Stimulated activated CD4-positive, alpha-beta T cell treated with anti-CD3 and anti-CD28 coated beads, Interleukin-2, amount 100 ng/mL, for 4 hours (primary cell): ENCODE measurements around the gene ZFAND3.
A peak's percentile ranks its signal among the peaks of the same experiment; 100 is the strongest.
"Not testable (repeated sequence)": the region's sequence is repeated elsewhere in the genome, so short reads cannot be mapped to it uniquely, and the experiment has no call there.

Experiments
- DNase-seq: peaks from one replicate; pipeline ENCODE4 v3.0.0-alpha.2; 2020; ENCODE audit warnings: low read depth

The ZFAND3 gene

GRCh38 chr6:37972994-37973757 is 153.6 kb downstream of the ZFAND3 start:
- no peak for DNase-seq

- no peak for DNase-seq
Observed at GRCh38 chr6:37974381-37974780, 154.9 kb downstream of the ZFAND3 start.

GRCh38 chr6:37974943-37975342 is 155.4 kb downstream of the ZFAND3 start:
- DNase-seq = no peak

- DNase-seq = no peak
Observed at GRCh38 chr6:37977715-37978114, 158.2 kb downstream of the ZFAND3 start.

GRCh38 chr6:37979392-37980221 is 160.1 kb downstream of the ZFAND3 start:
- DNase-seq = no peak

GRCh38 chr6:37980222-37980595 is 160.7 kb downstream of the ZFAND3 start:
- no peak for DNase-seq

GRCh38 chr6:37981626-37982025 is 162.1 kb downstream of the ZFAND3 start:
- DNase-seq = no peak

GRCh38 chr6:37982317-37982716 is 162.8 kb downstream of the ZFAND3 start:
- no peak for DNase-seq

- no peak for DNase-seq
Observed at GRCh38 chr6:37983720-37984501, 164.4 kb downstream of the ZFAND3 start.

- no peak for DNase-seq
Observed at GRCh38 chr6:37984578-37984977, 165.1 kb downstream of the ZFAND3 start.

- DNase-seq = peak; percentile 17
Observed at GRCh38 chr6:37985355-37985754, 165.8 kb downstream of the ZFAND3 start.

- DNase-seq = peak; percentile 18
Observed at GRCh38 chr6:37987018-37987417, 167.5 kb downstream of the ZFAND3 start.

- no peak for DNase-seq
Observed at GRCh38 chr6:37987559-37987958, 168.0 kb downstream of the ZFAND3 start.

GRCh38 chr6:37988127-37988526 is 168.6 kb downstream of the ZFAND3 start:
- DNase-seq = no peak

GRCh38 chr6:37988696-37989095 is 169.2 kb downstream of the ZFAND3 start:
- DNase-seq = no peak

- DNase-seq = no peak
Observed at GRCh38 chr6:37990762-37991525, 171.4 kb downstream of the ZFAND3 start.

GRCh38 chr6:37992749-37993148 is 173.2 kb downstream of the ZFAND3 start:
- no peak for DNase-seq

- not testable (repeated sequence) for DNase-seq
Observed at GRCh38 chr6:37993194-37993593, 173.7 kb downstream of the ZFAND3 start.

- no peak for DNase-seq
Observed at GRCh38 chr6:37993596-37993995, 174.1 kb downstream of the ZFAND3 start.

GRCh38 chr6:37994223-37994622 is 174.7 kb downstream of the ZFAND3 start:
- no peak for DNase-seq

- DNase-seq = no peak
Observed at GRCh38 chr6:37998366-37998765, 178.8 kb downstream of the ZFAND3 start.

- no peak for DNase-seq
Observed at GRCh38 chr6:38001386-38001785, 181.9 kb downstream of the ZFAND3 start.
